ENCODE data around the gene FRMD8.

DNA sequence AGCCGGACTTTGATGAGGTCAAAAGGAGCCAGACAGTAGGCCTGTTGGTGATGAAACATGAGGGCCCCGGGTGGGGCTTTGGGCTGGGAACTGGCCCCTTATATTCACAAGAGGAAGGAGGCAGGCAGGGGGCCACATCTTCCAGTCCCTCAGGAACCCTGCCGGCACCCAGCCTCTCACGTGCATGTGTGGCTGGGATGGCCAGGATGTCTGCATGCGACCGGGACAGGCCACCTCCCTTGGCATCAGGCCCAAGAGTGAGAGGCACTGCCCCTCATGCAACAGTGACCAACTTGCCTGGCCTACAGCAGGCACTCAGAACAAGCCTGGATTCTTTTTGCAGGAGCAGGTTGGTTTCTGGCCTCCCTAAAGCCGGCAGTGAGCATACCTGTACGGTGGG is 9.4 kb upstream of the FRMD8 start:
- TF ChIP-seq, protein P1, sequence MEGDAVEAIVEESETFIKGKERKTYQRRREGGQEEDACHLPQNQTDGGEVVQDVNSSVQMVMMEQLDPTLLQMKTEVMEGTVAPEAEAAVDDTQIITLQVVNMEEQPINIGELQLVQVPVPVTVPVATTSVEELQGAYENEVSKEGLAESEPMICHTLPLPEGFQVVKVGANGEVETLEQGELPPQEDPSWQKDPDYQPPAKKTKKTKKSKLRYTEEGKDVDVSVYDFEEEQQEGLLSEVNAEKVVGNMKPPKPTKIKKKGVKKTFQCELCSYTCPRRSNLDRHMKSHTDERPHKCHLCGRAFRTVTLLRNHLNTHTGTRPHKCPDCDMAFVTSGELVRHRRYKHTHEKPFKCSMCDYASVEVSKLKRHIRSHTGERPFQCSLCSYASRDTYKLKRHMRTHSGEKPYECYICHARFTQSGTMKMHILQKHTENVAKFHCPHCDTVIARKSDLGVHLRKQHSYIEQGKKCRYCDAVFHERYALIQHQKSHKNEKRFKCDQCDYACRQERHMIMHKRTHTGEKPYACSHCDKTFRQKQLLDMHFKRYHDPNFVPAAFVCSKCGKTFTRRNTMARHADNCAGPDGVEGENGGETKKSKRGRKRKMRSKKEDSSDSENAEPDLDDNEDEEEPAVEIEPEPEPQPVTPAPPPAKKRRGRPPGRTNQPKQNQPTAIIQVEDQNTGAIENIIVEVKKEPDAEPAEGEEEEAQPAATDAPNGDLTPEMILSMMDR (IDR thresholded peaks at IDR 0.05 in 8 of 11, conservative IDR thresholded peaks at IDR 0.05 in 3 of 11) = no peak
- peak in 1 of 3 donors; percentile 19 for TF ChIP-seq POLR2AphosphoS5 (IDR thresholded peaks at IDR 0.05)

Measured in spleen (tissue), 7 donors.